ENCODE results near the gene CFAP65.

Gene CFAP65

DNA sequence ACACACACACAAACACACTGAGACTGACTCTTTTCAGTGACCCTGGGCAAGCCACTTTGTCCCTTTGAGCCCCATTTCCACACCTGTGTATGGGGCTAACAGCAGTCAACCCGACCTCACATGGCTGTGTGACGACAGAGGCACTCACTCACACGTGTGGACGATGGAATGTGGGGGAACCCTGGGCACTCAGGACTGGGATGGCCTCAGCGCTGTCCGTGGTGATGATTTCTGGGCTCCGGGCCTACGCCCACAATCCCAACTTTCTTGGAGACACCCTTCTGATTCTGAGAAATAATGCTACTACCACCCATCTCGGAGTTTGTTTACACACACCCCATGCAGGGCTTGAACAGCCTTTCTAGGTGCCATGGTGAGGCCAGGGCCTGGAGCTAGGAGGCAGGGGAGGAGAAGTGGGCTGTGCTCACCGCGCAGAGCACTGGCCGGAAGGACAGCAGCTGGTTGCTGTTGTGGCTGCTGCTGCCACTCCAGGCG is 49.6 kb downstream of the CFAP65 start:
- DNase-seq (ENCODE audit: low spot score), result no peak
- TF ChIP-seq, protein P1, sequence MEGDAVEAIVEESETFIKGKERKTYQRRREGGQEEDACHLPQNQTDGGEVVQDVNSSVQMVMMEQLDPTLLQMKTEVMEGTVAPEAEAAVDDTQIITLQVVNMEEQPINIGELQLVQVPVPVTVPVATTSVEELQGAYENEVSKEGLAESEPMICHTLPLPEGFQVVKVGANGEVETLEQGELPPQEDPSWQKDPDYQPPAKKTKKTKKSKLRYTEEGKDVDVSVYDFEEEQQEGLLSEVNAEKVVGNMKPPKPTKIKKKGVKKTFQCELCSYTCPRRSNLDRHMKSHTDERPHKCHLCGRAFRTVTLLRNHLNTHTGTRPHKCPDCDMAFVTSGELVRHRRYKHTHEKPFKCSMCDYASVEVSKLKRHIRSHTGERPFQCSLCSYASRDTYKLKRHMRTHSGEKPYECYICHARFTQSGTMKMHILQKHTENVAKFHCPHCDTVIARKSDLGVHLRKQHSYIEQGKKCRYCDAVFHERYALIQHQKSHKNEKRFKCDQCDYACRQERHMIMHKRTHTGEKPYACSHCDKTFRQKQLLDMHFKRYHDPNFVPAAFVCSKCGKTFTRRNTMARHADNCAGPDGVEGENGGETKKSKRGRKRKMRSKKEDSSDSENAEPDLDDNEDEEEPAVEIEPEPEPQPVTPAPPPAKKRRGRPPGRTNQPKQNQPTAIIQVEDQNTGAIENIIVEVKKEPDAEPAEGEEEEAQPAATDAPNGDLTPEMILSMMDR (IDR thresholded peaks at IDR 0.05; ENCODE audit: borderline replicate concordance, control extremely low read depth, extremely low read depth, insufficient read depth, missing control alignments), result no peak
- in situ Hi-C loops (cut with MboI; ENCODE audit: low sequenced_read_pairs, unreplicated experiment), result no loop called here

DNA sequence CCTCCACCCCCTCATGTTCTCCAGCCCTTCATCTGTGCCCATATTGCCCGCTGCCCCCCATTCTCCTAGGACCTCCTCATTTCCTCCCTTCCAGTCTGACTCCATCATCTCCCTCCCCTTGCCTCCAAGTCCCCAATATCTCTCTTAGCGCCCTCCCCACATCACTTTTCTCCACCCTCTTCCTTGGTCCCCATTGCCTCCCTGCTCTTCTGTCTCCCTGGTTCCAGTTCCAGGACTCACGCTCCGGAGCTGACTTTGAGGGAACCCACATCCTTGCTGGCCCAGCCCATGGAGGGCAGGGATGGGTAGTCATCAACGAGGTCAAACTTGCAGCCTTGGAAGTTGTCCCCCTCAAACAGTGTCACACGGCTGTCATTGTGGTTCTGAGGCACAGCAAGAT is 50.7 kb downstream of the CFAP65 start:
- in situ Hi-C loops (cut with MboI; ENCODE audit: low sequenced_read_pairs, unreplicated experiment), result no loop called here
- no peak for DNase-seq (ENCODE audit: low spot score)
- TF ChIP-seq, protein P1 (IDR thresholded peaks at IDR 0.05; ENCODE audit: borderline replicate concordance, control extremely low read depth, extremely low read depth, insufficient read depth, missing control alignments), result no peak

DNA sequence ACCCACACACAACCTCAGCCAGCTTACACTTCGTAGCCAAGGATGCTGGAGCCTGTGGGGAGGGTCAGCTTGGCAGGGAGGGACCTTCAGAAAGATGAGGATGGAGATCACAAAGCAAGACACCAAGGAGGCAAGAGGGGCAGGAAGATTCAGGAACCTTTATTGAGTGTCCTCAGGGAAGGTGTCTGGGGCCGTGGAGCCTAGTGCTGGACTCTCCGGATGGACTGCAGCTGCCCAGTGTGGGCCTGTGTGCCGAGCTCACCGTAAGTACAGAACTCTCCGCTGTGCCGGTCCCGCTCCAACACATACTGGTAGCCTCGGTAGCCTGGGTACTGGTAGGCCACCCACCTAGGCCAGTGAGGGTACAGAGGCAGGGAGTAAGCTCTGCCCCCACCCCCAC is 51.3 kb downstream of the CFAP65 start:
- DNase-seq (ENCODE audit: low spot score), result no peak
- TF ChIP-seq, protein P1 (IDR thresholded peaks at IDR 0.05; ENCODE audit: borderline replicate concordance, control extremely low read depth, extremely low read depth, insufficient read depth, missing control alignments), result no peak
- in situ Hi-C loops (cut with MboI; ENCODE audit: low sequenced_read_pairs, unreplicated experiment), result no loop called here

DNA sequence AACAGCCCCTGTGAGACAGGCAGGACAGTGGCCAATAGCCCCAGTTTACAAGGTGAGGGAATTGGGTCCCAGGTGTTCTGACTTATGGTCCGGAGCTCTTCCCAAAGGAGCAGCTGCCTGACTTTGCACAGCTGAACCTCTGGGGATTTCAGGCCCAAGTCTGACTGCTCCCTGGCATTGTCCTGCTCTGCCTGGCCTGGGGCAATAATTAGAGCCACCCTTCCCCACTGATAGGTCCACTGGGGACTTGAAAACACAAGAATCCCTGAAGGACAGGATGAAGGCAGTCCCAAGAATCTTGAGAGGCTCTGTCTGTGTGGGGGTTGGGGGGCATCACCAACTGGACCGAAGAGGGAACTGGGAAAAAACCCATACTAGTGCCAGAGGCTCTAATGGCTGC is 52.7 kb downstream of the CFAP65 start:
- TF ChIP-seq, protein P1 (IDR thresholded peaks at IDR 0.05; ENCODE audit: borderline replicate concordance, control extremely low read depth, extremely low read depth, insufficient read depth, missing control alignments), result no peak
- no peak for DNase-seq (ENCODE audit: low spot score)
- in situ Hi-C loops (cut with MboI; ENCODE audit: low sequenced_read_pairs, unreplicated experiment), result loop anchor here (10.0 kb wide), 1 partner anchor 134 kb away; the partner anchor contains the start of gene WNT6

- in situ Hi-C loops (cut with MboI; ENCODE audit: low sequenced_read_pairs, unreplicated experiment), result loop anchor here (10.0 kb wide), 1 partner anchor 133 kb away; the partner anchor contains the start of gene WNT6
- no peak for DNase-seq (ENCODE audit: low spot score)
- TF ChIP-seq, protein P1 (IDR thresholded peaks at IDR 0.05; ENCODE audit: borderline replicate concordance, control extremely low read depth, extremely low read depth, insufficient read depth, missing control alignments), result no peak
Measured at GRCh38 chr2:218988164-218988563, 53.2 kb downstream of the CFAP65 start.

DNA sequence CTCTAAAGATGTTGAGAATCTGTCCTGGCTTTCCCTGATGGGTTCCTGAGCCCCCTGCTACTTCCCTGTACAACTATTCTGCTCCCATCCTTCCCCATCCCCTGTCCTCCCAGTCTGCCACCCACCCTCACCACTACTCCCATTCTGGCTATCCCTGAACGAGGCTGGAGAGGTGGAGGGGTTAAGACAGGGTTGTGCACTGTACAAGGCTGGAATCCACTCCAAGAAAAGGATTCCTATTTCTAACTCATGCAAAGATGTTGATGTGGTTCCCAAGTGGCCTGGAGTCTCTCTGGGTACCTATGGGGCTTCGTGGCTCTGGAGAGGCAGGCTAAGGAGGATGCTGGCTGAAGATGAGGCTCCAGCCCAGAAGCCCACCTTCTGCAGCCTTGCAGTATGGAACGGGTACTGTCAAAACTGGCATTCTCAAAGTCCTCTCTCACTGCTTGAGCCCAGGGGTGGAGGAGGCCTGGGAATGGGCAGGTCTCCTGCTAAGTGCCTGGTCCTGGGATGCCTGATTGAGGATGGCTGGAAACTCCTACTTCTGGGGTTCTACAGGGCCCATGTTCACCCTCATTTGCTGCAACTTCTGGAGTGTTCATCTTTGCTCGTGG is 55.1 kb downstream of the CFAP65 start:
- TF ChIP-seq, protein P1 (IDR thresholded peaks at IDR 0.05; ENCODE audit: borderline replicate concordance, control extremely low read depth, extremely low read depth, insufficient read depth, missing control alignments), result no peak
- in situ Hi-C loops (cut with MboI; ENCODE audit: low sequenced_read_pairs, unreplicated experiment), result loop anchor here (10.0 kb wide), 1 partner anchor 131 kb away; the partner anchor contains the start of gene WNT6
- DNase-seq (ENCODE audit: low spot score), result no peak

All from GM13976 (cell line).